ENCODE measurements around the gene APBB3.

DNA sequence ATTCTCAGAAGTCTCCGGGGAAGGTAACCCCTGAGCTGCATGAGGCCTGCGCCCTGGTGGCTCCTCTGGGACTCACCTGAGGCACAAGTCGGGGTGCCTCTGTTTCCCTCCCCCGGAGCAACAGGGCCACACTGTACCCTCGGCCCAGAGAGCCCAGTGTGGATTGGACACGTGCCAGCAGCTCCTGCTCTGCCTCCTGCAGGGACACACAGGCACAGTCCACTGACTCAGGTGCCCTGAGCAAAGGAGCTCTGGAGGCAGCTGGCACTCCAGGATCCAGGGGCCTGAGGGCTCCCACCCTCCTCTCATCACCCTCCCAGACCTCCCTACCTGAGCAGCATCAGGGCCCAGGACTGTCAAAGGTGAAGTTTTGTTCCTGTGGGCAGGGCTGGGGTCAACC lies 29.8 kb upstream of the APBB3 start:
- TF ChIP-seq, protein P1, sequence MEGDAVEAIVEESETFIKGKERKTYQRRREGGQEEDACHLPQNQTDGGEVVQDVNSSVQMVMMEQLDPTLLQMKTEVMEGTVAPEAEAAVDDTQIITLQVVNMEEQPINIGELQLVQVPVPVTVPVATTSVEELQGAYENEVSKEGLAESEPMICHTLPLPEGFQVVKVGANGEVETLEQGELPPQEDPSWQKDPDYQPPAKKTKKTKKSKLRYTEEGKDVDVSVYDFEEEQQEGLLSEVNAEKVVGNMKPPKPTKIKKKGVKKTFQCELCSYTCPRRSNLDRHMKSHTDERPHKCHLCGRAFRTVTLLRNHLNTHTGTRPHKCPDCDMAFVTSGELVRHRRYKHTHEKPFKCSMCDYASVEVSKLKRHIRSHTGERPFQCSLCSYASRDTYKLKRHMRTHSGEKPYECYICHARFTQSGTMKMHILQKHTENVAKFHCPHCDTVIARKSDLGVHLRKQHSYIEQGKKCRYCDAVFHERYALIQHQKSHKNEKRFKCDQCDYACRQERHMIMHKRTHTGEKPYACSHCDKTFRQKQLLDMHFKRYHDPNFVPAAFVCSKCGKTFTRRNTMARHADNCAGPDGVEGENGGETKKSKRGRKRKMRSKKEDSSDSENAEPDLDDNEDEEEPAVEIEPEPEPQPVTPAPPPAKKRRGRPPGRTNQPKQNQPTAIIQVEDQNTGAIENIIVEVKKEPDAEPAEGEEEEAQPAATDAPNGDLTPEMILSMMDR (IDR thresholded peaks at IDR 0.05): no peak
- TF ChIP-seq POLR2A (IDR thresholded peaks at IDR 0.05) (no peak), POLR2AphosphoS5 (IDR thresholded peaks at IDR 0.05; ENCODE audit: insufficient read depth in 1 of 2, low read depth in 1 of 2) (no peak)

Data from vagina (tissue), 2 donors.